Measurements from ENCODE around the gene GTPBP3.

- TF ChIP-seq POLR2AphosphoS5 (IDR thresholded peaks at IDR 0.05; ENCODE audit: borderline replicate concordance, low read depth, low read length) (no peak), EZH2 (IDR thresholded peaks at IDR 0.05) (no peak)
Measured at GRCh38 chr19:17346109-17346671, 8.8 kb downstream of the GTPBP3 start.
